Measurements from ENCODE around the gene FOXA2.

FOXA2 gene

DNA sequence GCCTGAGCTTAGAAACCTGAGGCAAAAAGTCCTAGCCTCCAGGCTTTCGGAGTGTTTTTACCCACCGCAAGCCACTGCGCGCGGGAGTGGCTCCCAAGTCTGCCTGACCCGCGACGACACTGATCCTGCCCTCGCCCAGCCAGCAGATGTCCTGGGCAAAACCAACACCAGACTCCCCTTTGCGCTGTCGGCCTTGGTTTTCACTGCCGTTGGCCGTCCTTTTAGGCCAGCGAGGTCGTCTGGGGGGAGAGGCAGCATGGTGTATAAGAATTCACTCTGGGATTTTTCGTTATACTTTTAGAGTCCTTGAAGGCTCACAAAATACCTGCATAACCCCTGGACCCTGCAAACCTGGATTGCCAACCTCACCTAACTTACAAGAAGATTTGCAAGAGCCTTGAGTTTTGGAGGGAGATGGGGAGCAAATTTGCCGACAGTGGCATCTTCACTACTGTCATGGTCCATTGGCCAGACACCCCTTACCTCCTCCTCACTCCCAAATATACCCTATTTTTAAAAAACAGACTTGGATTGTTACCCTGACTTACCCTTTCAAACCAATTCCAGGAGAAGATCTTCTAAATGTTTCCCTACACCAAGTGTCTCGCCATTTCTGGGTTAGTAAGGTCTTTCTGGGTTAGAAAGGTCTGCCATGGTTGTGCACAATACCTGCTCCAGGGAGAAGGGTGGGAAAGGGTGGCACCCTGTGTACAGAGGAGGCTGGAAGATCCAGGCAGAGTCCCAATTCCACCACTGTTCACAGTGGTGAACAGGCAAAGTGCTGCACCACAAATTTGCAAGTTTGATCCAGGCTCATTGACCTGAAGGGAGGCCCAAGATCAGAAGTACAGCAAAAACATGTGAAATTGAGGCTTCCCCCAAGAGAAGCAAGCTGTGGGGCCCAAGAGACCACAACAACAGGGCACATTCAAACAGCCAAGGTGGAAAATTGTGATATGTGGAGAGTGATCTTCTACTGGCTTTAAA, 4.4 kb downstream of the FOXA2 start:
- H3K27ac ChIP-seq: no peak overlapping the region
- TF ChIP-seq, protein P1, sequence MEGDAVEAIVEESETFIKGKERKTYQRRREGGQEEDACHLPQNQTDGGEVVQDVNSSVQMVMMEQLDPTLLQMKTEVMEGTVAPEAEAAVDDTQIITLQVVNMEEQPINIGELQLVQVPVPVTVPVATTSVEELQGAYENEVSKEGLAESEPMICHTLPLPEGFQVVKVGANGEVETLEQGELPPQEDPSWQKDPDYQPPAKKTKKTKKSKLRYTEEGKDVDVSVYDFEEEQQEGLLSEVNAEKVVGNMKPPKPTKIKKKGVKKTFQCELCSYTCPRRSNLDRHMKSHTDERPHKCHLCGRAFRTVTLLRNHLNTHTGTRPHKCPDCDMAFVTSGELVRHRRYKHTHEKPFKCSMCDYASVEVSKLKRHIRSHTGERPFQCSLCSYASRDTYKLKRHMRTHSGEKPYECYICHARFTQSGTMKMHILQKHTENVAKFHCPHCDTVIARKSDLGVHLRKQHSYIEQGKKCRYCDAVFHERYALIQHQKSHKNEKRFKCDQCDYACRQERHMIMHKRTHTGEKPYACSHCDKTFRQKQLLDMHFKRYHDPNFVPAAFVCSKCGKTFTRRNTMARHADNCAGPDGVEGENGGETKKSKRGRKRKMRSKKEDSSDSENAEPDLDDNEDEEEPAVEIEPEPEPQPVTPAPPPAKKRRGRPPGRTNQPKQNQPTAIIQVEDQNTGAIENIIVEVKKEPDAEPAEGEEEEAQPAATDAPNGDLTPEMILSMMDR (conservative IDR thresholded peaks at IDR 0.05): no peak
- no peak for TF ChIP-seq ZFX (IDR thresholded peaks at IDR 0.05)

DNA sequence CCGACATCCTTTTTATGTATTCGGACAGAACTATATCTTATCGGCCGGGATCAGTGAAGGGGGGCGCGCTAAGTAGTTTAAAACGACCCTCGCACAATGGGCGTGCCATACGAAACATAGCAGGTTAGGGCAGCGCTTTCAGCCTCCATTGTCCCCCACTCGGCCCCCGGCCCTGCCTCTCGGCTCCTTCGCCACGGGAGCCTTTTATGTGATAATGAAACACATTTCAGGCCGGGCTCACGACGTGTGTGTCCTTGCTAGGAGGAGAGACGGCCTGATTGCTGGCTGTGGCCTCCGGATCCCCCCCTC, 5.3 kb downstream of the FOXA2 start:
- H3K27ac ChIP-seq: no peak overlapping the region

DNA sequence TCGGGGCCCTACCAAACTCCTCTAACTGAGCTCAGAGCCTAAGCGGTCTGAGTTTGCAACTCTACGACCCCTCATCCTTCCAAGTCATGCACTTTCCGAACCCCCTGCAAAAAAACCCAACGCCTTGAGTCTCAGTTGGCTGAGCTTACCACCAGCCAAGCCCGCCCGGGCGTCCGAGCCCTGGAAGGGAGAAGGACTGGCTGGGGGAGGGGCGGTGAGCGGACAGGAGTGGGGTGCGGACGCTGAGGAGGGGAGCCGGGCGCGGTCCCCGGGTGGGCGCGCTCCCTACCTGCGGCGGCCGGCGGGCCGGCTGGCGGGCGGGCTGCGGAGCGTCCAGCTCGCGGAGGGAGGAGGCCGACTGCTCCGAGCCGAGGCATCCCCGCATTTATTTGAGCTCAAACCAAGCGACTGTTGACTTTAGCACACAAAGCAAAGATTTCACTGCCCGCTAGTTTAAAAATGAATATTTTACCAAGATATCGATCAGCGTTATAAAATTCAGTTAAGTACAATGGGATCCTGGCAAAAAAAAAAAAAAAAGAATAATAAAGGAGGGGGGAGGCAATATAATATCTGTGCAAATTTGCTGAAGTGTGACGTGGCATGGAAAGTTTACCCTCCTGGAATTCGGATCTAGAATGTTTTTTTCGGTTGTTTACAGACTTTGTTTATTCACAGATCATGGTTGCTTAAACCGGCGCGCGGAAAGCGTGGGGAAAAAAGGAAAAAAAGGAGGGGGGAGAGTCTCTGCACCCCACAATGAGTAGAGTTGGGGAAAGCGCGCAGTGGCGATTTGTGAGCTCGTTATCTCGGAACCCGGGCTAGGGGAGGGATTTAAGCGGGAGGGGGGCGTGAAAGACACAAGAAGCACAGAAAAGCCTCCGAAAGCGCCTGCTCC, 5.9 kb downstream of the FOXA2 start:
- TF ChIP-seq ZFX (IDR thresholded peaks at IDR 0.05): no peak
- TF ChIP-seq, protein P1 (conservative IDR thresholded peaks at IDR 0.05): no peak
- H3K27ac ChIP-seq: no peak overlapping the region

More for the DNA sequence above, 5.3 kb downstream of the FOXA2 start:
- no peak for TF ChIP-seq ZFX (IDR thresholded peaks at IDR 0.05)
- TF ChIP-seq, protein P1 (conservative IDR thresholded peaks at IDR 0.05): no peak

DNA sequence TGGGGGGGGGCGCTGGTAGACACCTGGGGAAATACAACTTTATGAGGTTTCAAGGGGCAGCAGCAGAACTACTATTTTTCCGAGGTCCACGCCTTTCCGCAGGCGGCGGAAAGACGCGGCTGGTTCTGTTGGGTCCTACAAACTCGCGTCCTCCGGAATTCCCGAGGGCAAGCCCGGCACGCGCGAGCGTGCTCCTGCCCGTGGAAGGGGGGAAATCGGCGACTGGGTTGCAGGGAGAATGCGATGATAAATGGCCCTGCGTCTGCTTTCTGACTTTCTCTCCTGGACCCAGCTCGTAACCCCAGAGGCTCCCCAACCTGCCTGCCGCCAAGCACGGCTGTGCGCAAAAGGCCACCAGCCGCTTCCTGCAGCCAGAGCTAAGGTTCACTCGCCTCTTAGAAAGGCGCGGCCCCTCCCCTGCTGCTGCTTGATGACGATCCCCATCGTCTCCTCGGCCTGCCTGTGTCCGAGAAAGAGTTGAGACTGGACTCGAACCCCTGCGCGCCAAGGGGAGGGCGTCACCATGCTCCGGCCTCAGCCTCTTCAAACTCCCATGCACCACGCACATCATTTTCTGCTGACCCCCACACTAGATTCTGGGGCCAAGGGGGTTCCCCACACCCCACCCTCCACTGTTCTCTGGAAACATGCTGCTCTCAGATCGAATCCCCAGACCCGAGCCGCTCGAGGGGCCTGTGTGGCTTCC, 6.7 kb downstream of the FOXA2 start:
- TF ChIP-seq, protein P1 (conservative IDR thresholded peaks at IDR 0.05): no peak
- H3K27ac ChIP-seq: no peak overlapping the region

DNA sequence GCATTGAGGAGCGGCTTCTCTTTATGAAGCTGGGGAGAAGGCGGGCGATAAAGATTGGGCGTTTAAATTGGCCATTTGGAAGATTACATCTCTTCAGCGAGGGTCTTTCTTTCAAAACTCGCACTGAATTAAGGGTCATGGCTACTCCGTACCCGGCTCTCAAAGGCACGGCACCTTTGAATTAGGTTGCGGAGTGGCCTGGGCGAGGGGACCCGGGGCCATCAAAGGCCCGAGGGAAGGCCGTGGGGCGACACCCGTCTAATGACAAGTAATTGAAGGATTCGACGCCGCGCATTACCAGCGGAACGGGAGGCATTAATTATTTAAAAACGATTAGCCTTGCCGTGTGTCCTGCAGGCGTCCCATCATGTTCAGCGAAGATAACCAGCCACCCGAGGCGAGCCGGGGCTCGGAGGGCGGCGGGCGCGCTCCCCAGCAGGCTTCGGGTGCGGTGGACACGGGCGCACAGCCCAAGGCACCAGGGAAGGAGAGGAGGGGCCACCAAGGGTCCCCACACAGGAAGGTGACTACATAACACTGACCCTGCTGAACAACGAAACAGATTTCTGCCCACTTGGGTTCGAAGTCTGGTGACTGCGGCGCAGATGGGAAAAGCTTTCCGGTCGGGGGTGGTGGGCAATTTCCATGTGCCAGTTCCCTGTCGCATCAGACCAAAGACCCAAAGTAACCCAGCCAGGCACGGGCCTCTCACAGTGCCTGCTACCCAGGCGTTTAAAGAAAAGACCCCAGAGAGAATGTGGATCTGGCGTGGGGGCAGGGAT, 7.4 kb downstream of the FOXA2 start:
- TF ChIP-seq ZFX (IDR thresholded peaks at IDR 0.05): no peak
- TF ChIP-seq, protein P1 (conservative IDR thresholded peaks at IDR 0.05): no peak
- H3K27ac ChIP-seq: no peak overlapping the region

DNA sequence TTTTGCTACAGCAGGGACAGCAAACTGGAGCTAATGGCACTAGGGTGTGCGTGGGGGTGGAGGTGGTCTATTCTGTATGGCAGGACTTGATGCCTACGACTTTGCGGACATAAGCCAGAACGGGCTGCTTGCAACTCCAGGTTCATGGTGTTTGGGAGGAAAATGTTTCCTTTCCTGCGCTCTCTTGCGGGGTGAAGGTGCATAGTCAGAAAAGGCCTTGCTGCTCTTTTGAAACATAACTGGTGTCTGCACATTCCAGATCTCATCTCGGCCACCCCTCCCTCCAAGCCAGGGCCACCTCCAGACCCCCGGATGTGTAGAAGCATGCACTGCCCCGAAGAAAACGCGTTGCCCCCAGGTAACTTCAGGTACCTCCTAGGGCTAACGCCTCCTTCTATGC, 8.1 kb downstream of the FOXA2 start:
- TF ChIP-seq ZFX (IDR thresholded peaks at IDR 0.05): no peak
- TF ChIP-seq, protein P1 (conservative IDR thresholded peaks at IDR 0.05): no peak
- no peak overlapping the region for H3K27ac ChIP-seq

Data from C4-2B (cell line).